HepG2 (cell line): ENCODE measurements around the gene ZFYVE26. TPM values are rescaled to one million over a fixed set of nuclear protein-coding genes. Genes with fewer than 3 reads are reported as not detected.

Source experiments
- AHDC1 ChIP-seq: sonication (generic); formaldehyde crosslinking; IDR thresholded peaks from 2 replicates; pipeline ENCODE4 v1.5.1; 2020; ENCODE audit warnings: mild to moderate bottlenecking, missing genetic modification reagents, borderline replicate concordance
- BHLHE40 ChIP-seq: IDR thresholded peaks from 2 replicates; pipeline ENCODE4 v1.6.1; 2011; ENCODE audit warnings: low read length, improper control_type of control experiment
- CBX1 ChIP-seq: IDR thresholded peaks from one replicate; pipeline ENCODE4 v1.6.1; 2016; ENCODE audit warnings: antibody characterized with exemption, low read depth
- EHMT2 ChIP-seq: fragments of 200-600 bp; sonication (generic); IDR thresholded peaks from 2 replicates; pipeline ENCODE4 v1.7.0; 2017; ENCODE audit warnings: antibody characterized with exemption, low read depth, low read length, borderline replicate concordance
- GABPA ChIP-seq, 2 experiments: IDR thresholded peaks; 2 replicates each; pipeline ENCODE4 v1.6.1; 2011 to 2016; ENCODE audit warnings: low read depth in 2 of 2, low read length in 1 of 2, missing biosample characterization in 1 of 2, missing genetic modification characterization in 1 of 2
- GATAD2A ChIP-seq: IDR thresholded peaks from 2 replicates; pipeline ENCODE4 v1.6.1; 2016
- HOXA3 ChIP-seq: sonication (generic); formaldehyde crosslinking; IDR thresholded peaks from 2 replicates; pipeline ENCODE4 v1.5.0; 2020; ENCODE audit warnings: missing genetic modification reagents
- KDM5A ChIP-seq: fragments of 200-600 bp; sonication (generic); IDR thresholded peaks from 2 replicates; pipeline ENCODE4 v1.7.0; 2018; ENCODE audit warnings: antibody characterized with exemption, mild to moderate bottlenecking, low read length, borderline replicate concordance
- MEIS2 ChIP-seq: sonication (generic); formaldehyde crosslinking; IDR thresholded peaks from 2 replicates; pipeline ENCODE4 v1.9.0; 2021; ENCODE audit warnings: mild to moderate bottlenecking, missing genetic modification reagents
- MXI1 ChIP-seq: IDR thresholded peaks from 3 replicates; pipeline ENCODE4 v1.6.1; 2012; ENCODE audit warnings: low read depth, low read length, inconsistent platforms, borderline replicate concordance
- NFATC3 ChIP-seq: sonication (generic); formaldehyde crosslinking; IDR thresholded peaks from 2 replicates; pipeline ENCODE4 v1.5.1; 2020; ENCODE audit warnings: mild to moderate bottlenecking, missing genetic modification reagents
- PCBP1 ChIP-seq: fragments of 200-400 bp; formaldehyde crosslinking; IDR thresholded peaks from 2 replicates; pipeline ENCODE4 v1.6.1; 2017; ENCODE audit warnings: mild to moderate bottlenecking, low read depth, low read length, borderline replicate concordance
- RAD21 ChIP-seq: fragments of 450-650 bp; formaldehyde crosslinking; IDR thresholded peaks from 2 replicates; pipeline ENCODE4 v1.5.0; 2020; ENCODE audit warnings: mild to moderate bottlenecking
- REPIN1 ChIP-seq: sonication (generic); formaldehyde crosslinking; IDR thresholded peaks from 2 replicates; pipeline ENCODE4 v1.8.0; 2022; ENCODE audit warnings: missing genetic modification reagents, low read depth, mild to moderate bottlenecking, borderline replicate concordance
- RFXAP ChIP-seq: sonication (generic); formaldehyde crosslinking; IDR thresholded peaks from 2 replicates; pipeline ENCODE4 v1.4.0; 2020; ENCODE audit warnings: missing genetic modification reagents, borderline replicate concordance
- TGIF2 ChIP-seq: IDR thresholded peaks from 2 replicates; pipeline ENCODE4 v1.6.1; 2016; ENCODE audit warnings: control low read depth, missing compliant biosample characterization
- U2AF1 ChIP-seq: fragments of 200-400 bp; formaldehyde crosslinking; optimal IDR thresholded peaks from 2 replicates; pipeline ENCODE3; 2017; ENCODE audit warnings: mild to moderate bottlenecking, low read depth, low read length
- XRCC5 ChIP-seq: fragments of 200-400 bp; formaldehyde crosslinking; optimal IDR thresholded peaks from 2 replicates; pipeline ENCODE3; 2017; ENCODE audit warnings: mild to moderate bottlenecking, low read length
- ZKSCAN8 ChIP-seq: IDR thresholded peaks from 2 replicates; pipeline ENCODE4 v1.6.1; 2016; ENCODE audit warnings: borderline replicate concordance, missing genetic modification reagents, missing compliant biosample characterization
- ZMYM4 ChIP-seq: sonication (generic); formaldehyde crosslinking; IDR thresholded peaks from 2 replicates; pipeline ENCODE4 v1.8.1; 2023; ENCODE audit warnings: mild to moderate bottlenecking, missing genetic modification reagents
- ZNF331 ChIP-seq: sonication (generic); formaldehyde crosslinking; IDR thresholded peaks from 2 replicates; pipeline ENCODE4 v1.4.0; 2020; ENCODE audit warnings: missing genetic modification reagents
- ZNF33A ChIP-seq: sonication (generic); formaldehyde crosslinking; IDR thresholded peaks from 2 replicates; pipeline ENCODE4 v1.5.1; 2020; ENCODE audit warnings: missing genetic modification reagents, mild to moderate bottlenecking, moderate library complexity, borderline replicate concordance
- polyA plus RNA-seq, 8 experiments: library from polyadenylated mRNA; depleted of rRNA in 3 of 8; stranded (reverse) in 7 of 8; unstranded in 1 of 8; fragments of >200 nt; fragmentation: Illumina TruSeq in 4 of 8; extraction: Trizol in 4 of 8; gene quantifications; 2 replicates each; pipeline versions ENCODE4 v1.2.1 to v1.2.3, GENCODE V29; 2011 to 2016; ENCODE audit warnings: low read depth in 4 of 8, missing spikeins in 1 of 8, mixed read lengths in 1 of 8; ENCODE audit not compliant: insufficient read depth in 1 of 8
- total RNA-seq, 5 experiments: library from RNA; depleted of rRNA; stranded (reverse); fragments of >200 nt; fragmentation: Illumina TruSeq; extraction: Trizol; gene quantifications; 2 replicates each; pipeline ENCODE4 v1.2.3, GENCODE V29; 2016; ENCODE audit warnings: low read depth in 1 of 5
- TF ChIP-seq, protein P1 (sequence below): sonication (generic); formaldehyde crosslinking; IDR thresholded peaks from 2 replicates; pipeline ENCODE4 v1.8.0; 2022; ENCODE audit warnings: mild to moderate bottlenecking, missing genetic modification reagents, moderate library complexity

Gene ZFYVE26
- total and polyA plus RNA-seq, 2 of the 13 experiments (the other 11 are each of a cell fraction or from before 2014, with no cell fraction given): 13.6 to 16.4 TPM

- TF ChIP-seq ZMYM4 (CRISPR knock-in tag) (peak; percentile 90; the same call in 1 of the 2 replicates), GABPA (IDR thresholded peaks at IDR 0.05; ENCODE audit: low read depth, low read length) (no peak), GABPA (CRISPR knock-in tag; IDR thresholded peaks at IDR 0.05; ENCODE audit: low read depth) (peak; percentile 58), EHMT2 (no peak), TGIF2 (peak; percentile 84), BHLHE40 (peak; percentile 90), U2AF1 (peak; percentile 80), HOXA3 (CRISPR knock-in tag) (peak; percentile 72), CBX1 (no peak), AHDC1 (CRISPR knock-in tag) (no peak), MEIS2 (CRISPR knock-in tag) (peak; percentile 64; the same call in 1 of the 2 replicates), MXI1 (no peak), KDM5A (peak; percentile 98), GATAD2A (CRISPR knock-in tag) (peak; percentile 48), REPIN1 (CRISPR knock-in tag) (no peak; the same call in 1 of the 2 replicates), PCBP1 (no peak), ZKSCAN8 (CRISPR knock-in tag) (0 out of 2 replicates have a peak, but pooled peaks have one; percentile 11), ZNF33A (CRISPR knock-in tag) (no peak), ZNF331 (CRISPR knock-in tag) (peak; percentile 41; the same call in 1 of the 2 replicates), NFATC3 (CRISPR knock-in tag) (no peak), RFXAP (0 out of 2 replicates have a peak, but pooled peaks have one; percentile 72), XRCC5 (peak; percentile 64), RAD21 (no peak)
- TF ChIP-seq, protein P1, sequence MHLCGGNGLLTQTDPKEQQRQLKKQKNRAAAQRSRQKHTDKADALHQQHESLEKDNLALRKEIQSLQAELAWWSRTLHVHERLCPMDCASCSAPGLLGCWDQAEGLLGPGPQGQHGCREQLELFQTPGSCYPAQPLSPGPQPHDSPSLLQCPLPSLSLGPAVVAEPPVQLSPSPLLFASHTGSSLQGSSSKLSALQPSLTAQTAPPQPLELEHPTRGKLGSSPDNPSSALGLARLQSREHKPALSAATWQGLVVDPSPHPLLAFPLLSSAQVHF (CRISPR knock-in tag): no peak
Observed at GRCh38 chr14:67816326-67817002, at the start of gene ZFYVE26 (continued).
